Measurements from ENCODE around the gene GPR37L1.
A peak's percentile ranks its signal among the peaks of the same experiment; 100 is the strongest.
"Not testable (repeated sequence)": the region's sequence is repeated elsewhere in the genome, so short reads cannot be mapped to it uniquely, and the experiment has no call there.

GPR37L1 gene

GRCh38 chr1:202140833-202141232 is 18.1 kb downstream of the GPR37L1 start:
- H3K27ac ChIP-seq (ENCODE audit: low read length): no peak overlapping the region

DNA sequence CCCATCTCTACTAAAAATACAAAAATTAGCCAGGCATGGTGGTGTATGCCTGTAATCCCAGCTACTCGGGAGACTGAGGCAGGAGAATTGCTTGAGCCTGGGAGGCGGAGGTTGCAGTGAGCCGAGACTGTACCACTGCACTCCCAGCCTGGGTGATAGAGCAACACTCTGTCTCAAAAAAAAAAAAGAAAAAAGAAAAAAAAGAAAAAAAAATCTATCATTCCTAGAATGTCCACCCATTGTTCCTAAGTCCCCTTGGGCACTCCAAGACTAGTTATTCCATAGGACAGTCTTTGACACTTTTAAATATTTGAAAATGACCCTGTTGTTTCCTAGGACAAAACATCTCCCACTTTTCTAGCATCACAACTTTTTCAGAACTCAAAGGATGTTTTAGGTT is 18.8 kb downstream of the GPR37L1 start:
- H3K27ac ChIP-seq (ENCODE audit: low read length); H3K27me3 ChIP-seq (ENCODE audit: low read depth, low read length); H3K4me3 ChIP-seq (ENCODE audit: low read depth in 1 of 2, low read length in 2 of 2); H3K9me3 ChIP-seq (ENCODE audit: control insufficient read depth in 1 of 2, low read length in 2 of 2): not testable (repeated sequence)
- Histone ChIP-seq H3K36me3 (ENCODE audit: control insufficient read depth in 1 of 2, insufficient read depth in 2 of 2, low read length in 2 of 2) (peaks cover 6 to 12% of the 10 kb centered on the region in 2 donors), H3K4me1 (ENCODE audit: control insufficient read depth in 1 of 2, insufficient read depth in 2 of 2, low read length in 2 of 2) (peaks cover 5 to 27% of the 10 kb centered on the region in 2 donors)

More at GRCh38 chr1:202140833-202141232, 18.1 kb downstream of the GPR37L1 start:
- no peaks in the 10 kb centered on the region for H3K9me3 ChIP-seq (ENCODE audit: control insufficient read depth in 1 of 2, low read length in 2 of 2)
- no peak overlapping the region for H3K4me3 ChIP-seq (ENCODE audit: low read depth in 1 of 2, low read length in 2 of 2)
- H3K36me3 ChIP-seq (ENCODE audit: control insufficient read depth in 1 of 2, insufficient read depth in 2 of 2, low read length in 2 of 2): peaks cover 6 to 14% of the 10 kb centered on the region in 2 donors
- H3K27me3 ChIP-seq (ENCODE audit: low read depth, low read length): no peaks in the 10 kb centered on the region
- peaks cover 5 to 27% of the 10 kb centered on the region in 2 donors for H3K4me1 ChIP-seq (ENCODE audit: control insufficient read depth in 1 of 2, insufficient read depth in 2 of 2, low read length in 2 of 2)

DNA sequence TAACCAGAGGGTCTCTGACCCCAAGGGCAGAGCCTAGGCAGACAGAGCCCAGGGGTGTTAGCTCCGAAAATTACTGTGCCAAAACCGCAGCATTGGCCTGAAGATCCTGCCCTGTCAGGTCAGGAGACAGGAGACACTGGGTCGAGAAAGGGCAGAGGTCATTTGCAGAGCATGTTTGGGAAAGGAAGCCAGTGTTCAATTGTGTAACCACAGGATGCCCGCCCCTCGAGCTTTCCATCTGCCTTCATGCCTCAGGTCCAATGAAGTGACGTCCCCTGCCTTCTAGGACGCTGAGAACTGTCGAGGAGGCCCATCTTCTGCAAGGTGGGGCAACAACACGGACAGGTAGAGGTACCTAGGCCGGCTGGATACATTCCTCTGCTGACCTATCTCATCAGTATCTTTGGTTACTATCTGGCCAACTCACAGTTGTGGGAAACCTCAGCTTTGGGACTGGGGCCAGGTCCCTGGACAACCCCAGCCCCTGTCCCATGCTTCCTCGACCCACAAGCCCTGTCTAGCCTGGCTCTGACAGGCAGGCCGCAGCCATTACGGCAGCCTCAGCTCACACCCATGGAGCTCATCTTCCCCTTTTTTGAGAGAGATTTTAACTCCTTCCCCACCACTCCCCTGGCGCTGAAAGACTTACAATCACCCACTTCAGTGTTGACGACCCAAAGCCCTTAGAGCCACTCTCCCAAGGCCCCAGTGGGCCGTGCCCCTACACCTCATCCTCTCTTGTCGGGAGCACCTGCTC is 20.5 kb downstream of the GPR37L1 start:
- Histone ChIP-seq H3K4me3 (ENCODE audit: low read depth in 1 of 2, low read length in 2 of 2) (peak overlapping the region; percentile 94), H3K36me3 (ENCODE audit: control insufficient read depth in 1 of 2, insufficient read depth in 2 of 2, low read length in 2 of 2) (peaks cover 0 to 4% of the 10 kb centered on the region in 2 donors), H3K9me3 (ENCODE audit: control insufficient read depth in 1 of 2, low read length in 2 of 2) (no peaks in the 10 kb centered on the region), H3K27me3 (ENCODE audit: low read depth, low read length) (no peaks in the 10 kb centered on the region), H3K27ac (ENCODE audit: low read length) (peak overlapping the region; percentile 81), H3K4me1 (ENCODE audit: control insufficient read depth in 1 of 2, insufficient read depth in 2 of 2, low read length in 2 of 2) (peaks cover 5 to 27% of the 10 kb centered on the region in 2 donors)

DNA sequence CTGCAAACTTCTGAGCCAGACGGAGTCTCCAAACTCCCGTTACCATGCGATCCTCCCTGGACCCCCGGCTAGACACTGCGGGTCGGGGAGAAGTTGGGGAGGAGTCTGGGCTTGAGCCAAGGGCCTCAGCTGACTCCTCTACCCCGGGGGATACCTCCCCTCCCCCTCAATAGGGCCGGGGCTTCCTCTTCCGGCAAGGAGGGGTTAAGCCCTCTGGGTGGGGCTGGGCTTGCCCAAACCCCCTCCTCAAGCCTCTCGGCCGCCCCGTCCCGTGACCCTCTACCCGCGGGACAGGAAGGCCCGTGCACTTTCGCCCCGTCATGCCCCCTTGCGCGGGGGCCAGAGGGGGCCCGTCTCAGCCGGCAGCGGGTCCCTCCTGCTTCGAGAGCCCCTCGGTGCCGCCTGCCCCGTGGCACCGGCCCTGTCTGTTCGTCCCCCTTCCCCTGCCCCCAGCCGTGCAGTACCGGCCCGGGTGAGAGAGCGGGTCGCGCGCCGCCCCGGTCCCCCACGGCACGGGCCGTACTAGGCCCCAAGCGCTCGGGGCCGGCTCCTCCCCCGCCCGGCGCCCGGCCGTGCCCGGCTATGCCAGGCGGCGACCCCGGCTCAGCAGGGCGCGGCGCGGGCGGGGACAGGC is 21.2 kb downstream of the GPR37L1 start:
- Histone ChIP-seq H3K9me3 (ENCODE audit: control insufficient read depth in 1 of 2, low read length in 2 of 2) (no peaks in the 10 kb centered on the region), H3K4me1 (ENCODE audit: control insufficient read depth in 1 of 2, insufficient read depth in 2 of 2, low read length in 2 of 2) (peaks cover 5 to 27% of the 10 kb centered on the region in 2 donors), H3K27me3 (ENCODE audit: low read depth, low read length) (no peaks in the 10 kb centered on the region), H3K36me3 (ENCODE audit: control insufficient read depth in 1 of 2, insufficient read depth in 2 of 2, low read length in 2 of 2) (no peaks in the 10 kb centered on the region), H3K4me3 (ENCODE audit: low read depth in 1 of 2, low read length in 2 of 2) (peak overlapping the region; percentile 94), H3K27ac (ENCODE audit: low read length) (peak overlapping the region; percentile 81)

GRCh38 chr1:202144402-202145067 is 21.8 kb downstream of the GPR37L1 start, which contains the start of gene ARL8A:
ARL8A (minus strand) TSS chr1:202144737; CDS start chr1:202144572, 165 bp downstream.
- H3K9me3 ChIP-seq (ENCODE audit: control insufficient read depth in 1 of 2, low read length in 2 of 2): no peaks in the 10 kb centered on the region
- H3K4me3 ChIP-seq (ENCODE audit: low read depth in 1 of 2, low read length in 2 of 2): peak within 1 kb of the TSS; percentile 94
- H3K36me3 ChIP-seq (ENCODE audit: control insufficient read depth in 1 of 2, insufficient read depth in 2 of 2, low read length in 2 of 2): no peaks in the 10 kb centered on the region
- no peaks in the 10 kb centered on the region for H3K27me3 ChIP-seq (ENCODE audit: low read depth, low read length)
- peaks cover 5 to 27% of the 10 kb centered on the region in 2 donors for H3K4me1 ChIP-seq (ENCODE audit: control insufficient read depth in 1 of 2, insufficient read depth in 2 of 2, low read length in 2 of 2)
- H3K27ac ChIP-seq (ENCODE audit: low read length): peak within 1 kb of the TSS; percentile 81

- Histone ChIP-seq H3K27ac (ENCODE audit: low read length) (peak overlapping the region; percentile 41), H3K27me3 (ENCODE audit: low read depth, low read length) (no peaks in the 10 kb centered on the region), H3K4me3 (ENCODE audit: low read depth in 1 of 2, low read length in 2 of 2) (peak overlapping the region; percentile 76 to 94), H3K9me3 (ENCODE audit: control insufficient read depth in 1 of 2, low read length in 2 of 2) (no peaks in the 10 kb centered on the region), H3K36me3 (ENCODE audit: control insufficient read depth in 1 of 2, insufficient read depth in 2 of 2, low read length in 2 of 2) (no peaks in the 10 kb centered on the region), H3K4me1 (ENCODE audit: control insufficient read depth in 1 of 2, insufficient read depth in 2 of 2, low read length in 2 of 2) (peaks cover 5 to 26% of the 10 kb centered on the region in 2 donors)
These were observed 22.5 kb downstream of the GPR37L1 start for GRCh38 chr1:202145068-202145743.

DNA sequence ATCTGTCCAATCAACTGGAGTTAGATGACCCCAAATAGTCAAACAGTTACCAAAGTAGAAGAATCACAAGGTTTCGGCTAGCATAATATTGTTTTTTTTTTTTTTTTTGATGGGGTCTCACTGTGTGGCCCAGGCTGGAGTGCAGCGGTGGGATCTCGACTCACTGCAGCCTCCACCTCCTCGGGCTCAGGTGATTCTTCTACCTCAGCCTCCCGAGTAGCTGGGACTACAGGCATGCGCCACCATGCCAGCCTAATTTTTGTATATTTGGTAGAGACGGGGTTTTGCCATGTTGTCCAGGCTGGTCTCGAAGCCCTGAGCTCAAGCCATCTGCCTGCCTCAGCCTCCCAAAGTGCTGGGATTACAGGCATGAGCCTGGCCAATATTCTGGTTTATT is 23.0 kb downstream of the GPR37L1 start:
- Histone ChIP-seq H3K4me1 (ENCODE audit: control insufficient read depth in 1 of 2, insufficient read depth in 2 of 2, low read length in 2 of 2) (peaks cover 5 to 24% of the 10 kb centered on the region in 2 donors), H3K4me3 (ENCODE audit: low read depth in 1 of 2, low read length in 2 of 2) (peak overlapping the region in 1 of 2 donors; percentile 94)
- H3K36me3 ChIP-seq (ENCODE audit: control insufficient read depth in 1 of 2, insufficient read depth in 2 of 2, low read length in 2 of 2); H3K27ac ChIP-seq (ENCODE audit: low read length); H3K9me3 ChIP-seq (ENCODE audit: control insufficient read depth in 1 of 2, low read length in 2 of 2); H3K27me3 ChIP-seq (ENCODE audit: low read depth, low read length): not testable (repeated sequence)

DNA sequence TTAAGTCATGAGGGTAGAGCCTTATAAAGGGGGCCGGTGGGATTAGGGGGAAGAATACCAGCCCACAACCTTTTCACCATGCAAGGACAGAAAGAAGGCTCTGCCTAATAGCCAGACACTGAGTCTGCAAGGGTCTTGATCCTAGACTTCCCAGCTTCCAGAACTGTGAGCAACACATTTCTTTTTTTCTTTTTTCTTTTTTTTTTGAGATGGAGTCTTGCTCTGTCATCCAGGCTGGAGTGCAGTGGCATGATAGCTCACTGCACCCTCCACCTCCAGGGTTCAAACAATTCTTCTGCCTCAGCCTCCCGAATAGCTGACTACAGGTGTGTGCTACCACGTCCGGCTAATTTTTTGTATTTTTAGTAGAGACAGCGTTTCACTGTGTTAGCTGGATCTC is 23.6 kb downstream of the GPR37L1 start:
- H3K4me3 ChIP-seq (ENCODE audit: low read depth in 1 of 2, low read length in 2 of 2): no peak overlapping the region
- H3K9me3 ChIP-seq (ENCODE audit: control insufficient read depth in 1 of 2, low read length in 2 of 2): no peaks in the 10 kb centered on the region
- no peaks in the 10 kb centered on the region for H3K27me3 ChIP-seq (ENCODE audit: low read depth, low read length)
- H3K36me3 ChIP-seq (ENCODE audit: control insufficient read depth in 1 of 2, insufficient read depth in 2 of 2, low read length in 2 of 2): no peaks in the 10 kb centered on the region
- peaks cover 5 to 24% of the 10 kb centered on the region in 2 donors for H3K4me1 ChIP-seq (ENCODE audit: control insufficient read depth in 1 of 2, insufficient read depth in 2 of 2, low read length in 2 of 2)
- H3K27ac ChIP-seq (ENCODE audit: low read length): no peak overlapping the region

DNA sequence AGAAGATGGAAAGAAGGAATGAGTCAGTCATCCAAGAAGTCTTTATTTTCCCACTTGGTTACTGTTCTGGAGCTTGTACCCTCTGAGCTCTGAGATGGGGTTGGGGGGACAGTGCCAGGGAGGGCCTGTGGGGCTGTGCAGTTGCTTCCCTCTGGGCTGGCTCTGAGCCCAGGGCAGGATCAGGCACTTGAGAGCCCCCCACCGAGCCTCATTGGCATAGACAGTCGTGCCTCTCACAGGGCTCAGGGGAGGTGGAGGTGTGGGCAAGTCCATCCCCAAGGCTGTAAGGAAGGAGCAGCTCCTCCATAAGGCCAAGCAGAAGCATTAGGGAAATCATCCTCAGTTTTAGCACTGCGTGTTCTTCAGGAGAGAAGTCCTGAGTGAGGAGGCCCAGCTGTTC is 24.3 kb downstream of the GPR37L1 start:
- Histone ChIP-seq H3K36me3 (ENCODE audit: control insufficient read depth in 1 of 2, insufficient read depth in 2 of 2, low read length in 2 of 2) (no peaks in the 10 kb centered on the region), H3K4me3 (ENCODE audit: low read depth in 1 of 2, low read length in 2 of 2) (no peak overlapping the region), H3K9me3 (ENCODE audit: control insufficient read depth in 1 of 2, low read length in 2 of 2) (no peaks in the 10 kb centered on the region), H3K27ac (ENCODE audit: low read length) (no peak overlapping the region), H3K27me3 (ENCODE audit: low read depth, low read length) (no peaks in the 10 kb centered on the region), H3K4me1 (ENCODE audit: control insufficient read depth in 1 of 2, insufficient read depth in 2 of 2, low read length in 2 of 2) (peaks cover 5 to 22% of the 10 kb centered on the region in 2 donors)

- Histone ChIP-seq H3K27me3 (ENCODE audit: low read depth, low read length) (no peaks in the 10 kb centered on the region), H3K27ac (ENCODE audit: low read length) (no peak overlapping the region), H3K36me3 (ENCODE audit: control insufficient read depth in 1 of 2, insufficient read depth in 2 of 2, low read length in 2 of 2) (no peaks in the 10 kb centered on the region), H3K4me3 (ENCODE audit: low read depth in 1 of 2, low read length in 2 of 2) (no peak overlapping the region), H3K9me3 (ENCODE audit: control insufficient read depth in 1 of 2, low read length in 2 of 2) (no peaks in the 10 kb centered on the region), H3K4me1 (ENCODE audit: control insufficient read depth in 1 of 2, insufficient read depth in 2 of 2, low read length in 2 of 2) (peaks cover 0 to 8% of the 10 kb centered on the region in 2 donors)
These were observed 25.7 kb downstream of the GPR37L1 start for GRCh38 chr1:202148391-202148790.

DNA sequence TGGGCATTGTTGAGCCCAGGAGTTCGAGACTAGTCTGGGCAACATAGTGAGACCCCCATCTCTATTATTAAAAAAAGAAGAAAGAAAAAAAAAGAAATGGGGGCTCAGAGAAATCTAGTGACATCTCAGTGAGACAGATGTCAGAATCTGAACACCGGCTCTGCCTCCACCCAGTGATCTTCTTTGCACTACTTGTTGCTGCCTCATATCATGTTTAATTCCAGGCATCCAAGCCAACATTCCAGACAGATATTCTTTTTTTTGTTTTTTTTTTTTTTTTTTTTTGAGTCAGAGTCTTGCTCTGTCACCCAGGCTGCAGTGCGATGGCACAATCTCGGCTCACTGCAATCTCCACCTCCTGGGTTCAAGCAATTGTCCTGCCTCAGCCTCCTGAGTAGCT is 26.8 kb downstream of the GPR37L1 start:
- no peaks in the 10 kb centered on the region for H3K9me3 ChIP-seq (ENCODE audit: control insufficient read depth in 1 of 2, low read length in 2 of 2)

More for the DNA sequence above, 26.8 kb downstream of the GPR37L1 start:
- Histone ChIP-seq H3K4me1 (ENCODE audit: control insufficient read depth in 1 of 2, insufficient read depth in 2 of 2, low read length in 2 of 2) (peaks cover 0 to 7% of the 10 kb centered on the region in 2 donors), H3K27ac (ENCODE audit: low read length) (no peak overlapping the region), H3K27me3 (ENCODE audit: low read depth, low read length) (no peaks in the 10 kb centered on the region), H3K4me3 (ENCODE audit: low read depth in 1 of 2, low read length in 2 of 2) (no peak overlapping the region), H3K36me3 (ENCODE audit: control insufficient read depth in 1 of 2, insufficient read depth in 2 of 2, low read length in 2 of 2) (no peaks in the 10 kb centered on the region)

All from muscle layer of duodenum (tissue), 2 donors.